GM12873 (cell line): Measurements from ENCODE around the gene BRD7.

Experiments
- CTCF ChIP-seq: IDR thresholded peaks from 2 replicates; pipeline ENCODE4 v1.5.1; 2012; ENCODE audit warnings: low read depth, mild to moderate bottlenecking, moderate library complexity, low read length, control low read depth; ENCODE audit not compliant: insufficient read depth; ENCODE audit errors: missing control alignments

Gene BRD7

DNA sequence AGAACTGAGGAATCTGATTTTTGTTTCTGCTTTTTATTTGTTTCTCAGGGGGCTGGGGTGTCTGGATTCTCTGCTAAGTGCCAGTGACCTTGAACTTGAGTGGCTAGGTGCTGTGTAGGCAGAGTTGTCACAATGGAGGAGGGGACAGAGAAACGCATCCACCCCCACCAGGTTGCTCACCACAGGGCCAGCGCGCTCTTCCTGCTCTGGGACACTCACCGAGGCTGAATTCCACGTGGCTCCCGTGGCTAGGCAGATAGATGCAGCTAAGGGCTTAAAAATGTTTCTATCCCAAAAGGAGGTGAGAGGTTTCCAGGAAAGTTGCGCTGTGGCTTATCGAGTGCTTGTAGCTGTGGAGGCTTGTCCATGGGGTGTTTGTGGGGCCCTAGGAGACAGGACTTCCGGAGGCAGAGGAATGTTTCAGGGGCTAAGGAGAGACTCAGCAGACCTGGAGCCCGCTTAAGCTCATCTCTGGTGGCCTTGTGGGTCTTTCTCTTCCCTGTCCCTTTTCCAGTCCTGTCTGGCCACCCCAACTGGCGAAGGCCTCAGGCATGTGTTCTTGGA, 65.7 kb downstream of the BRD7 start:
- TF ChIP-seq CTCF, result no peak

DNA sequence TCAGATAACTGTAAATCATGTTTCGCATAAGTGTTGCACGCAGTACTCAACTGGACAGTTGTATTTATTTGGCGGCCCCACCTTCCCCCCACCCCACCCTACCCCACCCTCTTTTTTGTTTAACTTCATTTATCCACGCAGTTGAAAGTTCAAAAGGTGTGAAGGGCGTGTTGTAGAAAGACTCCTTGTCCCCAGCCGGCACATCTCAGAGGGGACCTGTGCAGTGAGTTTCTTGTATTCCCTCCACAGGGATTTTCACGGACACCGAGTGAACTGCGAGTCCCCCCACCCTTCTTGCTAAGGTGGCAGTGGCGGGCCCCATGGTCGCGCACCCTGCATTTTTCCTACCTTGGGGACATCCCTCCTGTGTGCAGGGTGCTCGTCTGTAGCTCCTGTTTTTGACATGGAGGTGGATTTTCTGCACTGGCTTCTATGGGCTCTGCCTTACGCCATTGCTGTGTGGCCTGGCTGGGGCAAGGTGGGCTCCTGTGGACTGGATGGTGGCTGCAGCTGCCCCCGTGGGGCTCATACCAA, 66.2 kb downstream of the BRD7 start:
- TF ChIP-seq CTCF, result no peak

GRCh38 chr16:50301626-50302471, 66.9 kb downstream of the BRD7 start:
- TF ChIP-seq CTCF, result no peak

- no peak for TF ChIP-seq CTCF
Observed at GRCh38 chr16:50300942-50301625, 67.7 kb downstream of the BRD7 start.

DNA sequence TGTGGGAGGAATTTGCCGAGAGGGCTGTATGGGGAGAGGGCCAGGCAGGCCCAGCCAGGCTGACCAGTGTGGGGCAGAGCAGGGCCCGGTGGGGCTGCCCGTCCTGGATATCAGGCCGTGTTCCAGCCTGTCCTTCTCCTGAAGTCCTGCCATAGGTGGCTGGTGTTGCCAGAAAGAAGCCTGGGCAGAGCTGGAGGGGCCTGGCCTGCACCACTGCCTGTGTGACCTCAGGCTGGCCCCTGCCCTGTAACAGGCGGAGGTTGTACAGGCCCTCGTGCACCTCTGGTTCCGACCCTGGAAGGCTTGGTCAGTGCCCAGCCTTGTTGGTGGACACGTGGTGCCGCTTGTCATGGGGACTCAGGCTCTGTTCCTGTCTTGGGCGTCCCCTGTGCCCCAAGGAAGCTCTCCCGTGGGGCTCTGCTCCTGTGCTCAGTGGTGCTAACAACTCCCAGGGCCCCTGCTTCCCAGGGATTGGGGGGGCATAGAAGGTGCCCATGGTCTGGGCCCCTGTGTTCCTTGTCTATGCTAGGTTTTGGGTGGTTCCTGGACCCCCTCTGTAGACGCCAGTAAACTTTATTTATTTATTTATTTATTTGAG, 69.2 kb downstream of the BRD7 start:
- TF ChIP-seq CTCF, result no peak

DNA sequence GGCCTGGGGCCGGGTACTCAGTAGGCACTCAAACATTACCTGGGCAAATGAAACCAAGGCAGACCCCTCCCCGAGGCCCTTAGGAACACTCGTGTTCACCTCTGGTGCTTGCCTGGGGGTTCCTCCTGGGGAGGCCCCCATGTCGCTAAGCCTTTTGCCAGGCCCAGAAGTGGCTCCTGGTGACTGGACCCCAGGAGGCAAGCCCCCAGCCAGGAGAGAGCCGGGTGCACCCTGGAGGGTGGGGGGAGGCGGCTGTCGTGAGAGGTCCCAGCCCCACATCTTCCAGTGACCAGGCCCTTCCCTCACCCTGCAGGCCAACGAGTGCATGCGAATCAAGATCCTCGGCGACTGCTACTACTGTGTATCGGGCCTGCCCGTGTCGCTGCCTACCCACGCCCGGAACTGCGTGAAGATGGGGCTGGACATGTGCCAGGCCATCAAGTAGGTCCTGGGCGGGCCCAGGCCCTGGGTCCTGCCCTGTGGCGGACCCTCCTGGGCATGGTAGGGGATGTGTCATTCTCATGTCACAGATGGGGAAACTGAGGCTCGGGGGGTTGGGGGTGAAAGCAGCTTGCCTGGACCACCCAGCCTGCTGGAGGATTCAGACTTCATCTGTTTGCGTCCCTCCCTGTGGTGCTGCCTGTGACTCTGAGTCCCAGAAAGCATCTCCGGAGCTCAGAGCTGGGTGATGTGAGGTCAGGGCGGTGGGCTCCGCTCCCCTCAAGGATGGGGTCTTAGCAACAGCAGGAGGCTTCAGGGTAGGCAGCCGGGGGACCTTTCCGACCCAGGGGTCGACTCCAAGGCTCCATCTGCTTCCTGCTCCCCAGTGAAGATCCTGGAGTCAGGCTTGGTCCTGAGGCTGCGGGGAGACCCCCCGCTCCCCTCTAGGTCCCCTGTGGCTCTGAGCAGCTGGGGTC, 69.9 kb downstream of the BRD7 start:
- TF ChIP-seq CTCF, result no peak
